ENCODE measurements around the gene CATSPER3. TPM values are rescaled to one million over a fixed set of nuclear protein-coding genes. Genes with fewer than 3 reads are reported as not detected.

CATSPER3 gene
- total RNA-seq, 1 donor from 2014 or later, result 0.39 TPM

DNA sequence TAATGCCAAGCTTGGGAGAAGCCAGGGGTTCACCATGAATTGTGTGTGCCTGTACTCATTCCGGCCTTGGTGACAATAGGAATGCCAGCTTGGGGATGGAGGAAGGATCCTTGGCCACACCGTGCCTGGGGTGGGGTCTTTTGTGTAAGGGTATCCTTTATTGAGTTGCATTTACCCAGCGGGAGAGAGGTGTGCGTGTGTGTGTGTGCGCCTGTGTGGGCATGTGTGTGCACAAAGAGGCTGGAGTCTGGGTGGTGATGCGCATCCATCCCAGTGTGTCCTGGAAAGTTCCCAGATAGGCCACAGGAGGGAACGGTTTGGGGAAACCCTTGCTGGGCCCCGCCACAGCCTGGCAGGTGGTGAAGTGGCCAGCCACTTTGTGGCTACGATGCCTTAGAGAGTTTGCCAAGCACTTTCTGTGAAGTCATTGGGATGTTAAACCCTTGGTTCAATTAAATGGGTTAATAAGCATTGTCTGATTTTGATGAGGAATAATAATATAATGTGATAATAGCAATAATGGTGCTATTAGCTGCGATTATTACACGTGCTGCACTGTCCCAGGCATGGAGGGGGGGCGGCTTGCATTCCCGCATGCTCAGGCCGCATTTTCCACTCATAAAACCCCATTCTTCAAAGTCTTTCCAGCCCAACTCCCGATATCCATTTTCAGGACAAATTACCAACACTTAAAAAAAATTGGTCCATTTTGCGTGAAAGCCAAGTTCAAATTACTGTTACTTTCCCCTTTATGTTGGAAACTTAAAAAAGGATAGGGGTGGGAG, 52.6 kb downstream of the CATSPER3 start:
- FAIRE-seq, result no peak
- H3K27me3 Mint-ChIP-seq (ENCODE audit: low read depth, unreplicated experiment), result peaks cover 84% of the 10 kb centered on the region

DNA sequence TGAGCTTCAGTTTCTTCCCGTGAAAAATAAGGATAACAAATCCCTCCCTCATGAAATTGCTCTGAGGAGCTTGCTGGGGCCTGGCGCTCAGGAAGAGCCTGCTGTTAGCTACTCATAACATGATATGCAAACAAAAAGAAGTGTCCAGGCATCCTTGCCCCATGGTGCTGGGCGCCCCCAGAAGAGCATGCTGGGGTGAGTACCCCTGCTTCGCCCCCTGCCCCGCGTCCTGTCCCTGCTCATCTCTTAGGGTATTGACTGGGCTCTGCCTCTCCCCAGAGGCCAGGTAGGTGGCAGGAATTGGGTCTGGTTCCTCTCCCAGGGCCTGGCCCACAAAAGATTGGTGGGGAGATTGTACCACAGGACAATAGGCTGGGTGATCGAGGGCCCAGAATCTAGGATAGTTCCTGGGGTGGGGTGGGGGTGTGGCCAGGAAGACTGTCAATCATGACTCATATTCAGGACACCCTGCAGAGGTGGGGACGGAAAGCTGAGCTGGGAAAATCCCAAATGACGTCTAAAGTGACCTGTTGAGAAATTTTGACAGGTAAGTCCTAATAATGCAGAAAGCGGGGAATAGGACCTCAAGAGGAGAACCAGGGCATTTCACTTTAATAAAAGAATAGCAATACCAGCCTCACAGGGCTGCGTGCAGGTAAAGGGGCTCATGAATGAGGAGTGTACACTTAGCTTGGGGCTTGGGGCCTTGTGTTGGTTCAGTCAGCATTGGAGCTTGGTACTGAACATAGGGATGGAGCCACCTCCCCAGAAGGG, 57.4 kb downstream of the CATSPER3 start:
- H3K27ac ChIP-seq (ENCODE audit: low read depth, low read length), result no peak overlapping the region
- Mint-ChIP-seq H3K9me3 (ENCODE audit: unreplicated experiment) (peaks cover 12% of the 10 kb centered on the region), H3K4me3 (ENCODE audit: unreplicated experiment) (no peak overlapping the region), H3K36me3 (ENCODE audit: low read depth, unreplicated experiment) (peaks cover 1% of the 10 kb centered on the region), H3K27ac (ENCODE audit: unreplicated experiment) (no peak overlapping the region), H3K4me1 (ENCODE audit: low read depth, unreplicated experiment) (peaks cover 3% of the 10 kb centered on the region), H3K27me3 (ENCODE audit: low read depth, unreplicated experiment) (peaks cover 80% of the 10 kb centered on the region)
- H3K4me3 ChIP-seq (ENCODE audit: insufficient read depth, low read depth, low read length), result no peak overlapping the region
- FAIRE-seq (no peak), DNase-seq (ENCODE audit: low read depth) (no peak)
- H3K4me1 ChIP-seq (ENCODE audit: insufficient read depth, low read length), result no peaks in the 10 kb centered on the region
- peaks cover 3% of the 10 kb centered on the region for H3K9me3 ChIP-seq (ENCODE audit: insufficient read depth, low read depth, low read length)
- no peak overlapping the region for H3K4me2 ChIP-seq (ENCODE audit: low read length)
- H4K20me1 ChIP-seq (ENCODE audit: insufficient read depth, low read length), result peaks cover 12% of the 10 kb centered on the region
- no peak overlapping the region for H2AFZ ChIP-seq (ENCODE audit: low read depth, low read length)
- H3K27me3 ChIP-seq (ENCODE audit: insufficient read depth, low read length), result peaks cover 54% of the 10 kb centered on the region
- TF ChIP-seq EZH2 (IDR thresholded peaks at IDR 0.05; ENCODE audit: insufficient read depth, low read length), result no peak
- TF ChIP-seq, protein P1, sequence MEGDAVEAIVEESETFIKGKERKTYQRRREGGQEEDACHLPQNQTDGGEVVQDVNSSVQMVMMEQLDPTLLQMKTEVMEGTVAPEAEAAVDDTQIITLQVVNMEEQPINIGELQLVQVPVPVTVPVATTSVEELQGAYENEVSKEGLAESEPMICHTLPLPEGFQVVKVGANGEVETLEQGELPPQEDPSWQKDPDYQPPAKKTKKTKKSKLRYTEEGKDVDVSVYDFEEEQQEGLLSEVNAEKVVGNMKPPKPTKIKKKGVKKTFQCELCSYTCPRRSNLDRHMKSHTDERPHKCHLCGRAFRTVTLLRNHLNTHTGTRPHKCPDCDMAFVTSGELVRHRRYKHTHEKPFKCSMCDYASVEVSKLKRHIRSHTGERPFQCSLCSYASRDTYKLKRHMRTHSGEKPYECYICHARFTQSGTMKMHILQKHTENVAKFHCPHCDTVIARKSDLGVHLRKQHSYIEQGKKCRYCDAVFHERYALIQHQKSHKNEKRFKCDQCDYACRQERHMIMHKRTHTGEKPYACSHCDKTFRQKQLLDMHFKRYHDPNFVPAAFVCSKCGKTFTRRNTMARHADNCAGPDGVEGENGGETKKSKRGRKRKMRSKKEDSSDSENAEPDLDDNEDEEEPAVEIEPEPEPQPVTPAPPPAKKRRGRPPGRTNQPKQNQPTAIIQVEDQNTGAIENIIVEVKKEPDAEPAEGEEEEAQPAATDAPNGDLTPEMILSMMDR (IDR thresholded peaks at IDR 0.05; ENCODE audit: insufficient read depth, low read depth, low read length), result no peak
- H3K9ac ChIP-seq (ENCODE audit: low read length), result no peak overlapping the region
- no peaks in the 10 kb centered on the region for H3K79me2 ChIP-seq (ENCODE audit: insufficient read depth, low read length)
- no peaks in the 10 kb centered on the region for H3K36me3 ChIP-seq (ENCODE audit: insufficient read depth, low read length)

More for the DNA sequence above, 52.6 kb downstream of the CATSPER3 start:
- Histone ChIP-seq H4K20me1 (ENCODE audit: insufficient read depth, low read length) (no peaks in the 10 kb centered on the region), H2AFZ (ENCODE audit: low read depth, low read length) (no peak overlapping the region), H3K9me3 (ENCODE audit: insufficient read depth, low read depth, low read length) (no peaks in the 10 kb centered on the region), H3K27me3 (ENCODE audit: insufficient read depth, low read length) (peaks cover 27% of the 10 kb centered on the region), H3K36me3 (ENCODE audit: insufficient read depth, low read length) (no peaks in the 10 kb centered on the region), H3K4me2 (ENCODE audit: low read length) (no peak overlapping the region), H3K9ac (ENCODE audit: low read length) (no peak overlapping the region), H3K4me1 (ENCODE audit: insufficient read depth, low read length) (no peaks in the 10 kb centered on the region), H3K27ac (ENCODE audit: low read depth, low read length) (no peak overlapping the region), H3K4me3 (ENCODE audit: insufficient read depth, low read depth, low read length) (no peak overlapping the region), H3K79me2 (ENCODE audit: insufficient read depth, low read length) (no peaks in the 10 kb centered on the region)
- no peak for DNase-seq (ENCODE audit: low read depth)
- H3K36me3 Mint-ChIP-seq (ENCODE audit: low read depth, unreplicated experiment), result no peaks in the 10 kb centered on the region
- H3K4me3 Mint-ChIP-seq (ENCODE audit: unreplicated experiment), result no peak overlapping the region
- no peak overlapping the region for H3K27ac Mint-ChIP-seq (ENCODE audit: unreplicated experiment)
- no peaks in the 10 kb centered on the region for H3K4me1 Mint-ChIP-seq (ENCODE audit: low read depth, unreplicated experiment)
- no peaks in the 10 kb centered on the region for H3K9me3 Mint-ChIP-seq (ENCODE audit: unreplicated experiment)
- no peak for TF ChIP-seq EZH2 (IDR thresholded peaks at IDR 0.05; ENCODE audit: insufficient read depth, low read length)
- TF ChIP-seq, protein P1 (IDR thresholded peaks at IDR 0.05; ENCODE audit: insufficient read depth, low read depth, low read length), result no peak

Data from astrocyte (in vitro differentiated cells and primary cell).